ENCODE data around the gene TRAF3. TPM values are rescaled to one million over a fixed set of nuclear protein-coding genes. Genes with fewer than 3 reads are reported as not detected.
"Not testable (repeated sequence)": the region's sequence is repeated elsewhere in the genome, so short reads cannot be mapped to it uniquely, and the experiment has no call there.

TRAF3 gene
- polyA plus RNA-seq, 4 donors = 14.6 to 16.8 (median 15.8) TPM

- DNase-seq (ENCODE audit: low read depth in 4 of 4, low spot score in 3 of 4) = no peak
These were observed 27.6 kb downstream of the TRAF3 start for GRCh38 chr14:102804858-102805257.

- no peak for DNase-seq (ENCODE audit: low read depth in 4 of 4, low spot score in 3 of 4)
These were observed 28.2 kb downstream of the TRAF3 start for GRCh38 chr14:102805371-102805891.

DNA sequence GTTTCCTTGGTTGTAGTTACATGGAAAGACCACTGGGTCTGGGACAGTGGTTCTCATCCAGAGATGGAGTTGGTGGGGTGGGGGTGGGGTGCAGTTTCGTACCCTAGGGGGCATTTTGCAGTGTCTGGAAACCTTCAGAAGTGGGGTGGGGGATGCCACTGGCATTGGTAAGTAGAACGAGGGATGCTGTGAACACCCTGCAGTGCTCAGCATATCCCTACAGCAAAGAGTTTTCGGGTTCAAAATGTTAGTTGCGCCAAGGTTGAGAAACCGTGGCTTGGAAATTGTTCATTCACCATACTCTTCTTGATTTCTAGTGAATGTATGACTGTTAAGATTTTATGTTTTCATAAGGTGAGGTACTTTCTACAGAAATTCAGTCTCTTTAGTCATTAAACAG is 28.7 kb downstream of the TRAF3 start:
- no peak for DNase-seq (ENCODE audit: low read depth in 4 of 4, low spot score in 3 of 4)

GRCh38 chr14:102806447-102806846 is 29.2 kb downstream of the TRAF3 start:
- DNase-seq (ENCODE audit: low read depth in 4 of 4, low spot score in 3 of 4) = no peak

- DNase-seq (ENCODE audit: low read depth in 4 of 4, low spot score in 3 of 4) = no peak
These were observed 29.8 kb downstream of the TRAF3 start for GRCh38 chr14:102807013-102807406.

GRCh38 chr14:102809870-102810269 is 32.6 kb downstream of the TRAF3 start:
- DNase-seq (ENCODE audit: low read depth in 4 of 4, low spot score in 3 of 4) = no peak

- DNase-seq (ENCODE audit: low read depth in 4 of 4, low spot score in 3 of 4) = no peak
These were observed 33.3 kb downstream of the TRAF3 start for GRCh38 chr14:102810523-102810922.

GRCh38 chr14:102811254-102811963 is 34.2 kb downstream of the TRAF3 start:
- no peak for DNase-seq (ENCODE audit: low read depth in 4 of 4, low spot score in 3 of 4)

GRCh38 chr14:102811971-102812370 is 34.7 kb downstream of the TRAF3 start:
- DNase-seq (ENCODE audit: low read depth in 4 of 4, low spot score in 3 of 4) = no peak

DNA sequence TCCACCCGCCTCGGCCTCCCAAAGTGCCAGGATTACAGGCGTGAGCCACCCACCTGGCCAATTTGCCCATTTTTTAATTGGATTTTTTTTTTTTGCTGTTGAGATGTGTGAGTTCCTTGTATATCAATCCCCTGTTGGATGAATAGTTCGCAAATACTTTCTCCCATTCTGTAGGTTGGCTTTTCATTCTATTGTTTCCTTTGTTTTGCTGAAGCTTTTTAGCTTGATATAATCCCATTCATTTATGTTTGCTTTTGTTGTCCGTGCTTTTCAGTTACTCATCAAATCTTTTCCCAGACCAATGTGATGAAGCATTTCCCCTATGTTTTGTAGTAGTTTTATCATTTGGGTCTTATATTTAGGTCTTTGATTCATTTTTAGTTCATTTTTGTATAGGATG is 36.4 kb downstream of the TRAF3 start:
- no peak for DNase-seq (ENCODE audit: low read depth in 4 of 4, low spot score in 3 of 4)

DNA sequence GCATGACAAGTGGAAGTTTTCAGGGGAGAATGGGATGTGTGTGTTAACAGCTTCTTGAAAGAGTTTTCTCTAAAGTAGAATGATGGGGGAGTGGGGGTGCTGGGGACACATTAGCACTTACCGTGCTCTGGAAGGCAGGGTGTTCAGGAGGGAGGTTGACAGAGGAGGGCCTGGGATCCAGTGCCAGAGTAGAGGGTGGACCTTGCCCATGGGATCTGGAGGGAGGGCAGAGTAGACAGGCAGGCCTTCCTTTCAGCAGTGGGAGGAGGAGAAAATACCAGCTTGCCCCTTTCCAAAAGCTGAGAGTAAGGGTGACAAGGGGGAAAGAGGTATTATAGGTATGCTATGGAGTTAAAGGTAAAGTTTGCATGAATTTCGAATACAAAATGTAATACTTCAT is 40.1 kb downstream of the TRAF3 start:
- DNase-seq (ENCODE audit: low read depth in 4 of 4, low spot score in 3 of 4) = no peak

DNA sequence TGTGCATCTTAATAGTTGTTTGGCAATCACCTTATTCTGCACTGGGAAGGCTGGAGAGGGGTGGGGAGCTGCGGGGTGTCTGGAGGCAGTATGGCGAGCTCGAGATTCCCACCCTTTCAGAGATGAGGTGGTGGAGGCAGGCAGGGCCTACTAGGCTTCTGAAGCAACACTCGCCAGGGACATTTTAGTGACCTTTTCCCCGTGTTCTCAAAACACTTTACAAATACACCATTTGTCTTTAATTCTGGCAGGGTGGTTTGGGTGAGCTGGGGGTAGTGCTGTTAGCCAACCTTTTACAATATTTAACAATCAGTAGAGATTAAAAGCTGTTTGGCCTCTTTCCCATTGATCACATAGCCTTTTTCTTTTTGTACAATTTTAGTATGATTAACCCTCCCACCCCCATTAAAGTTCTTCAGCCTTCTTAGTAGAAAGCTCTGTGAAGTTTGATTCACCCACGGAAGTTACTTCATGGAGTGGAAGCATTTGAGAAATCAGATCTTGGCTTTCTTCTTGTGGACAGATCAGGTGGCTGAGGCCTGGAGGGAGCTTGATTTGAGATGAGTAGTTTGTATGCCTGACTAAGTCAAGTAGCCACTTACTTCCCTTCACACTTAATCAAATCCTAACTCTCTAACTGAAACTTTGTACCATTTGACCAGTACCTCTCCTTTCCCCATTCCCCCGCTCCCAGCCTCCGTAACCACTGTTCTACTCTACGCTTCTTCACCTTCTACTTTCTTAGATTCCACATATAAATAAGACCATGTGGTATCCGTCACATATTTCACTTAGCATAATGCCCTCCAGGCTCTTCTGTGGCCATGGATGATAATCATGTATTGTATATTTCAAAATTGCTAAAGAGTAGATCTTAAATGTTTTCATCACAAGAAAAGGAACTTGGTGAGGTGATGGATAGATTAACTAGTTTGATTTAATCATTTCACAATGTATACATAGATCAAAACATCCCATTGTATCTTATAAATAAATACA is 41.0 kb downstream of the TRAF3 start:
- no peak for DNase-seq (ENCODE audit: low read depth in 4 of 4, low spot score in 3 of 4)

DNA sequence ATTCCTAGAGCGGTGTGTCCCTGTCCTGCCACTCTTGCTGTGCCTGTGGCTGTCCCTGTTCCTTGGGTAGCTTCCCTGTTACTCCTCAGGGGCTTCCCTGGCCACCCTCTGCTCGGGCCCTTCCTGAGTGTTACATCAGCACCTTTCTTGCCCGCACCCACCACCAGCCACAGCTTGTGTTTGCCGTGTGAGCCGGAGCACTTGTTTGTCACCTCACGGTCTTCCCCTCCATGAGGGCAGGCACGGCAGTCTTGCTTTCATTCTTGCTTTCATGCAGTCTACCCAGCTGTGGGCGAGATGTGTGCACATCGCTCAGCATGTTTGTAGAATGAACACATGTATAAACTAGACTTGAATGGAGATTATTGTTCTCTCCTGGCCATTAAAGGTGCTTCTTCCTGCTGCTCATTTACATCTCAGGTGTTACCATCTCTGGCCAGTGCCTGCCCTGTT is 42.0 kb downstream of the TRAF3 start:
- DNase-seq (ENCODE audit: low read depth in 4 of 4, low spot score in 3 of 4) = no peak

GRCh38 chr14:102819747-102820330 is 42.6 kb downstream of the TRAF3 start:
- DNase-seq (ENCODE audit: low read depth in 4 of 4, low spot score in 3 of 4) = no peak

- DNase-seq (ENCODE audit: low read depth in 4 of 4, low spot score in 3 of 4) = no peak
These were observed 44.0 kb downstream of the TRAF3 start for GRCh38 chr14:102821252-102821651.

DNA sequence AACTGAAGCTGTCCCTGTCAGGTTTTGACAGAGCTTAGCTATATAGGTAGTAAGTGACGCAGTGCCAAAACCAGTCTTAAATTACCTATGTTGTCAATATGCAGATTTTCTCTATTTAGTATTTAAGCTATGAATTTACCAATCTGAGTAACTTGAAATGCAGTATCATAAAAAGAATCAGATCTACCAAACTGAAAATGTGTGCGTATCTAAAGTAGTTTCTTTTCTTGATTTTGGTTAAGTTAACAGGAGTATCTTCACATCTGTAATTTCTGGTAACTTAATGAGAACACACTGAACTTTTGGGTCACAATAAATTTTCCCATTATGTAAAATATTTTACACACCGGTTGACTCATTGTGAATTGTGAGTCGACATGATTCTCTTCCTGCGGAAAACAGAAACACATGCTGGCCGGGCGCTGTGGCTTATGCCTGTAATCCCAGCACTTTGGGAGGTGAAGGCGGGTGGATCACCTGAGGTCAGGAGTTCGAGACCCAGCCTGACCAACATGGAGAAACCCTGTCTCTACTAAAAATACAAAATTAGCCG is 45.1 kb downstream of the TRAF3 start:
- no peak for DNase-seq (ENCODE audit: low read depth in 4 of 4, low spot score in 3 of 4)

- DNase-seq (ENCODE audit: low read depth in 4 of 4, low spot score in 3 of 4) = not testable (repeated sequence)
These were observed 45.6 kb downstream of the TRAF3 start for GRCh38 chr14:102822887-102823286.

DNA sequence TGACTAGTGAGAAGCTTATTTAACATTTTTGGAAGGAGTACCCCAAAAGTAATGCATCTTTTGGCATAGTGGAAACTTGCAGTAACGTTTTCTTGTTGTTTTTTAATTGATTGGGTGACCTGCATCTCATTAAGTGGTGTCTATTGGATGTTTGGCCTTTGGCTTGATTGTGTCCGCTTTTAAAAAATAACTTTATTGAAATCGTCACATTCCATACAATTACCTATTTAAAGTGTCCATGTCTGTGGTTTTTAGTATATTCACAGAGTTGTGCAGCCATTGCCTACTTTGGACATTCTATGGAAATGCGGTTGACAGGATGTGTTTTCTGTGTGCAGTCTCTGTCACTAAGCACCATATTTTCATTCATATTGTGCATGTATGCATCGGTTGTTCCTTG is 46.3 kb downstream of the TRAF3 start:
- no peak for DNase-seq (ENCODE audit: low read depth in 4 of 4, low spot score in 3 of 4)

GRCh38 chr14:102824832-102825231 is 47.6 kb downstream of the TRAF3 start:
- DNase-seq (ENCODE audit: low read depth in 4 of 4, low spot score in 3 of 4) = no peak

DNA sequence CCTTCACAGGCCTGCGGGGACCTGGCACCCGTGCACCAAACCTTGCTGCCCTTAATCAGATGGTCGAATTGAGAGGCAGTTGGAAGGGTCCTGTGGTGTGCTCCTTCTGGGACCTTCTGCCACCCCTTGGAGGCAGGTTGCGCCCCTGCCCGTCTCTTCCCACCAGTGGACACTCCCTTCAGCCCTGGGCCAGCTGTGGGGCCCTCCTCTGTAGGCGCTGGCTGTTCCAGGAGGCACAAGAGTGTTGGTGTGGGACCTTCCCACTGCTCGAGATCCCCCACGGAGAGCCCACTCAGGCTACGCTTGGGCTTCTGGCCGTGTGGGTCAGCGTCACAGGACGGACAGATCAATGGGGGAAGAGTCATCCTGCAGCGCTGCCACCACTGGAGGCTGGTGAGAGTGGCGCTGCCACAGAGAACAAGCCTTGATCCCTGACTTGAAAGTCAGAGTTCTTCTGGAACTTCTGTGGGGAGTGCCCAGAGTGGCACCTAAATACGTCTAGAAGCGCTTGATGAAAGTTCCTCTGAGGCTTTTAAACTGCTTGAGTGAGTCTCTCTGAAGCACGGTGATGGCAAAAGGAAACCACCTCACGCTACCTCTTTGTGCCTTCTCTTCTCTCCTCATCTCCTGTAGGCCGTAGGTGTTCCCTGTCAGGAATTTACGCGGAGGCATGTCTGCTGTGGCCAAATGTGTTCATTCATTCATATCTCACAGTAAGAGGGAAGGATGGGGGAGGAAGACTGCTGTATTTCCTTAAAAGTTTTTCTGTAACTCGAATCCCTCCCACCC is 48.3 kb downstream of the TRAF3 start:
- DNase-seq (ENCODE audit: low read depth in 4 of 4, low spot score in 3 of 4) = no peak
